Retinal pigment epithelial cell (primary cell): ENCODE data around the gene LIPC.
A peak's percentile ranks its signal among the peaks of the same experiment; 100 is the strongest.

Experiments
- DNase-seq: peaks from one replicate; pipeline ENCODE4 v3.0.0-alpha.2; 2010; ENCODE audit warnings: low read depth
- H3K4me3 ChIP-seq: 2 replicates; pipeline ENCODE4 v1.5.1; 2011; ENCODE audit warnings: mild to moderate bottlenecking, low read length, control low read depth, moderate library complexity
- CTCF ChIP-seq: conservative IDR thresholded peaks from 2 replicates; pipeline ENCODE4 v1.5.1; 2011; ENCODE audit warnings: low read depth, low read length, control low read depth, inconsistent platforms

Gene LIPC

GRCh38 chr15:58431221-58432149, at the start of gene LIPC:
Gene LIPC, plus strand, starts transcription at chr15:58431991. Its CDS starts 42 bp downstream, at chr15:58432033.
- TF ChIP-seq CTCF, result no peak
- no peak for DNase-seq
- H3K4me3 ChIP-seq, result no peak within 1 kb of the TSS

DNA sequence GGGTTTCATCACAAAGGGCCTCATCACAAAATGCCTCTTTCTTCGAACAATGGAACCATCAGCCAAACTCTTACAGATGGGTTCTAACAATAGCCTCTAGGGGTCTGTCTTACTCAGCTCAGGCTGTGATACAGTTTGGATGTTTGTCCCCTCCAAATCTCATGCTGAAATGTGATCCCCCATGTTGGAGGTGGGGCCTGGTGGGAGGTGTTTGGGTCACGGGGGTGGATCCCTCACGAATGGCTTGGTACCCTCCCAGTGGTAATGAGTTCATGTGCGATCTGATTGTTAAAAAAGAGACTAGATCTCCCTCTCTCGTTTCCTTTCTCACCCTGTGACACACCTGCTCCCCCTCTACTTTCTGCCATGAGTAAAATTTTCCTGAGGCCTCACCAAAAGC, 47.9 kb upstream of the LIPC start:
- no peak for TF ChIP-seq CTCF
- H3K4me3 ChIP-seq, result no peak overlapping the region
- no peak for DNase-seq

DNA sequence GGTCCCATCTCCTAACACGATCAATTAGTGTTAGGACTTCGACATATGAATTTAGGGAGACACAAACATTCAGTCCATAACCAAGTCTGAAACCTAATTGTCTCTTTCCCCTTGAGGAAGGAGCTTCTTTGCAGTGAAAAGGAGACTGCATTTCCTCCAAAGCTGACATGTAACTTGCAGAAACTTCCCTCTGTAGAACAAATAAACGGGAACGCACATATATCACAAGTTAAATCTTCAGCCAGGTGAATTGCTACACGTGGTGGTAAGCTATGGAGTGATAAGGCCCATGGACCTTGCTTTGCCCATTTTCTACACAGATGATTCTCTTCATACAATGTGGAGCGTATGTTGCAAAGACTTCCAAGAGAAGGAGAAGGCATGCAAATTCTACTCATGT, 47.1 kb upstream of the LIPC start:
- no peak overlapping the region for H3K4me3 ChIP-seq
- no peak for TF ChIP-seq CTCF
- no peak for DNase-seq

- no peak for DNase-seq
- no peak overlapping the region for H3K4me3 ChIP-seq
- no peak for TF ChIP-seq CTCF
Observed at GRCh38 chr15:58386081-58386480, 45.7 kb upstream of the LIPC start.

DNA sequence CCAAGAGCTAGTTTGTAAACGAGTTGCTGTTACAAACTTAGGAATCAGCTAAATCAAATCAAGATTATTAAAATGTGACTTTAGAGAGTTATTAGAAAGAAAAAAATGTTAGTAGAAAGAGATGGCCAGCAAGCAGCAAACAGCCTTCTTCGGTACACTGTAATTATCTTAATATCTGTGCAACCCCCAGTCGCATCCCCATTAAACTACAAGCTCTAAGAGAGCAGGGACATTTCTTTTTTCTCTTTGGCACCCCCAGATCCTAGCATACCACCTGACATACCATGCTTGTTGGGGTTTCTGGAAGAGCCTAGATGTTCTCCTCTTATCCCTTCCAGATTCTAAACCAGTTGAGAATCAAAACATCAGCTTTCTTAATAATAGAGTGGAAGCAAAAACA, 45.1 kb upstream of the LIPC start:
- no peak for TF ChIP-seq CTCF
- DNase-seq, result no peak

GRCh38 chr15:58387130-58387529, 44.7 kb upstream of the LIPC start:
- peak; percentile 82 for DNase-seq
- no peak overlapping the region for H3K4me3 ChIP-seq
- no peak for TF ChIP-seq CTCF

More for the DNA sequence above, 45.1 kb upstream of the LIPC start:
- no peak overlapping the region for H3K4me3 ChIP-seq

DNA sequence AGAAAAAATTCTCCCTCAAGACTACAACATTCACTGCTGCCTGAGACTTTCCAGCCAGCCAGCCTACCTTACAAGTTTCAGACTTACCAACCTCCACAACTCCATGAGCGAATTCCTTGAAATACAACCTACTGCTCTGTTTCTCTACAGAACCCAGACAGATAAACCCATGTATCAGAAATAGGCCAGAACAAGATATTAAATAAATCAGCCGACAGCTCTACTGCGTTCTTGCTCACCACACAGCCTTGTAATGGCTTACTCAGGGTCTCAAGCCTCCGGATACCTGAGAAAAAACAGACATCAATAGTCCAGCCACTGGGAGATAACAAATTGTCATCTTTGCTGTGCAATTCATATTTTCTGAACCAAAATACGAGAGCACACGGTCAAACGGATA, 43.6 kb upstream of the LIPC start:
- H3K4me3 ChIP-seq, result no peak overlapping the region
- TF ChIP-seq CTCF, result no peak
- no peak for DNase-seq
